NCI-H1436 (cell line): ENCODE results near the gene TBPL2.
"Not testable (repeated sequence)": the region's sequence is repeated elsewhere in the genome, so short reads cannot be mapped to it uniquely, and the experiment has no call there.

Source experiments
- DNase-seq: peaks from one replicate; lab custom pipeline; 2025; lab: John Stamatoyannopoulos, UW

Gene TBPL2

GRCh38 chr14:55438066-55438683 is 2.2 kb downstream of the TBPL2 start:
- peak; percentile 35 for DNase-seq

GRCh38 chr14:55436931-55437330 is 3.5 kb downstream of the TBPL2 start:
- DNase-seq: no peak

- DNase-seq: no peak
Observed at GRCh38 chr14:55436519-55436918, 3.9 kb downstream of the TBPL2 start.

GRCh38 chr14:55434805-55435174 is 5.6 kb downstream of the TBPL2 start:
- no peak for DNase-seq

- no peak for DNase-seq
Observed at GRCh38 chr14:55433880-55434804, 6.3 kb downstream of the TBPL2 start.

- no peak for DNase-seq
Observed at GRCh38 chr14:55432628-55433027, 7.8 kb downstream of the TBPL2 start.

GRCh38 chr14:55430024-55430690 is 10.3 kb downstream of the TBPL2 start:
- peak; percentile 8 for DNase-seq

- no peak for DNase-seq
Observed at GRCh38 chr14:55427439-55427838, 13.0 kb downstream of the TBPL2 start.

GRCh38 chr14:55426891-55427290 is 13.5 kb downstream of the TBPL2 start:
- DNase-seq: no peak

- DNase-seq: no peak
Observed at GRCh38 chr14:55425091-55425490, 15.3 kb downstream of the TBPL2 start.

GRCh38 chr14:55423969-55424368 is 16.4 kb downstream of the TBPL2 start:
- no peak for DNase-seq

GRCh38 chr14:55422338-55422737 is 18.1 kb downstream of the TBPL2 start:
- DNase-seq: not testable (repeated sequence)

- no peak for DNase-seq
Observed at GRCh38 chr14:55419663-55420062, 20.8 kb downstream of the TBPL2 start.

- no peak for DNase-seq
Observed at GRCh38 chr14:55418411-55418810, 22.0 kb downstream of the TBPL2 start.

- no peak for DNase-seq
Observed at GRCh38 chr14:55417955-55418354, 22.5 kb downstream of the TBPL2 start.

- DNase-seq: no peak
Observed at GRCh38 chr14:55416866-55417265, 23.6 kb downstream of the TBPL2 start.

GRCh38 chr14:55414551-55414950 is 25.9 kb downstream of the TBPL2 start:
- DNase-seq: no peak

- no peak for DNase-seq
Observed at GRCh38 chr14:55412676-55413075, 27.7 kb downstream of the TBPL2 start.

- peak; percentile 81 for DNase-seq
Observed at GRCh38 chr14:55411426-55412389, 28.7 kb downstream of the TBPL2 start, which contains the start of gene ATG14. Gene ATG14 (minus strand): TSS chr14:55411830. CDS start chr14:55411822, 8 bp downstream.

GRCh38 chr14:55410876-55411275 is 29.5 kb downstream of the TBPL2 start:
- DNase-seq: no peak

- no peak for DNase-seq
Observed at GRCh38 chr14:55404173-55404854, 36.1 kb downstream of the TBPL2 start.
